OCI-LY1 (cell line): ENCODE results near the gene SNTG2.

ENCODE experiments used
- EZH2 ChIP-seq: fragments of 200-600 bp; sonication (generic), shearing (Covaris generic); IDR thresholded peaks from 2 replicates; pipeline ENCODE4 v1.8.0; 2017; ENCODE audit warnings: borderline replicate concordance, mixed run types, mild to moderate bottlenecking, antibody characterized with exemption, low read length, moderate library complexity, mixed read lengths
- TF ChIP-seq, protein P1 (sequence below): fragments of 200-600 bp; sonication (generic), shearing (Covaris generic); IDR thresholded peaks from 2 replicates; pipeline ENCODE4 v1.5.1; 2017; ENCODE audit warnings: mild to moderate bottlenecking, antibody characterized with exemption, low read length, moderate library complexity, mixed read lengths

- TF ChIP-seq, protein P1, sequence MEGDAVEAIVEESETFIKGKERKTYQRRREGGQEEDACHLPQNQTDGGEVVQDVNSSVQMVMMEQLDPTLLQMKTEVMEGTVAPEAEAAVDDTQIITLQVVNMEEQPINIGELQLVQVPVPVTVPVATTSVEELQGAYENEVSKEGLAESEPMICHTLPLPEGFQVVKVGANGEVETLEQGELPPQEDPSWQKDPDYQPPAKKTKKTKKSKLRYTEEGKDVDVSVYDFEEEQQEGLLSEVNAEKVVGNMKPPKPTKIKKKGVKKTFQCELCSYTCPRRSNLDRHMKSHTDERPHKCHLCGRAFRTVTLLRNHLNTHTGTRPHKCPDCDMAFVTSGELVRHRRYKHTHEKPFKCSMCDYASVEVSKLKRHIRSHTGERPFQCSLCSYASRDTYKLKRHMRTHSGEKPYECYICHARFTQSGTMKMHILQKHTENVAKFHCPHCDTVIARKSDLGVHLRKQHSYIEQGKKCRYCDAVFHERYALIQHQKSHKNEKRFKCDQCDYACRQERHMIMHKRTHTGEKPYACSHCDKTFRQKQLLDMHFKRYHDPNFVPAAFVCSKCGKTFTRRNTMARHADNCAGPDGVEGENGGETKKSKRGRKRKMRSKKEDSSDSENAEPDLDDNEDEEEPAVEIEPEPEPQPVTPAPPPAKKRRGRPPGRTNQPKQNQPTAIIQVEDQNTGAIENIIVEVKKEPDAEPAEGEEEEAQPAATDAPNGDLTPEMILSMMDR: no peak
- no peak for TF ChIP-seq EZH2
Observed at GRCh38 chr2:1129982-1130381, 179.3 kb downstream of the SNTG2 start.
